HG03103 (cell line): ENCODE measurements around the gene DNAL4.

ENCODE experiments used
- ATAC-seq: cut with Tn5 transposase; IDR thresholded peaks from one replicate; pipeline ENCODE4 v1.9.1; 2021; ENCODE audit warnings: low read depth; ENCODE audit not compliant: unreplicated experiment

DNAL4 gene, protein sequence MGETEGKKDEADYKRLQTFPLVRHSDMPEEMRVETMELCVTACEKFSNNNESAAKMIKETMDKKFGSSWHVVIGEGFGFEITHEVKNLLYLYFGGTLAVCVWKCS

DNA sequence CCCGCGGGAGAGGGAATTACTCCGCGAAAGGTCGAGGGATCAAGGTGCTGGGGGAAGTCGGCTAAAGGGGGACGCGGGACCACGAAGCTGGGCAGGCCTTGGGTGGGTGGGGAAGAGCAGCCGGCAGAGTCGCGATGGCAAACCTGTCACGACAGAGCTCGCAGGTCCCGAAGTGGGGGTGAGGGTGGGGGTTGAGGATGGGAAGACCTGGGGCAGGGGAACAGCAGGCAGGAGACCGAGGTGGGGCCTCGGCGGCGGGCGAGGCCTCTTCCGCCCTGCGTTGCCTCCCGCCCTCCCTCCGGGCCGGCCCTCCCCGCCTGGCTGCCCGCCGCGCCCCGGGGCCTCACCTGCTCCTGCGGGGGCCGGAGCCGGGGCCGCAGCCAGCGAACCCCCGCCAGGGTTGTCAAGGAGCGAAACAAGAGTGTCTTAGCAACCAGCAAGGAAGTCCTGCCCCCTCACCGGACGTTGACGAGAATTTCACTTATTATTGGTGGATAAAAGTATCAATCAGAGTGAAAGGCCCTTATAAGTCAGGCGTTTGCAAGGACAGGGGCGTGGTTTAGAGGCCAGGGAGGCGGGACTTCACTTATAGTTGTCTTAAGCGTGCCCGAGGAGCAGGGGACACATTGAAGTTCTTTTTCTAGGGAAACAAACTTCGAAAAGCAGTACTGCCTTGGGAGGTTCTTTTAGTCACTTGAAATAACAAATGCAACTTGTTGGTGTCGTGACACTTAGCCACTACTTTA lies at the start of gene DNAL4:
Gene DNAL4, minus strand, starts transcription at position 423 of the 746 bp plus-strand sequence. CDS start 11,412 bp downstream, outside the sequence.
- peak; percentile 87 for ATAC-seq

DNA sequence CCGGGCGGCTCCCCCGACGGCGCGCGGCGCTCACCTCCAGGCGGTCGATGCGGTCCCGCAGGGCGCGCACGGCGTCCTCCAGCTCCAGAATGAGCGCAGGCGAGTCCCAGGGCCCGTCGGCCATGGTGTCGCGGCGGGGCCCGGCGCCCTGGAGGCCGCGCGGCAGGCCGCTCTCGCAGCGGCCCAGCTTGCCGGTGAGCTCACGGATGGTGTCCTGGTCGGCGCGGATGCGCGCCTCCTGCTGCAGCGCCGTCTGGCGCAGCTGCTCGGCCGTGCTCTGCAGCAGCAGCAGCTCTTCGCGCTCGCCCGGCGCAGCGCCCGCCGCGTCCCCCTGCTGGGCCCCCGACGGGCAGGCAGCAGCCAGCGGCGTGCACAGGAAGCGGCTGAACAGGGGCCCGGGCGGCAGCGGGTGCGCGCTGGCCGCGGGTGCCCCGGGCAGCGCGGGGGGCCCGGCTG lies 49.3 kb upstream of the DNAL4 start:
- ATAC-seq: no peak

DNA sequence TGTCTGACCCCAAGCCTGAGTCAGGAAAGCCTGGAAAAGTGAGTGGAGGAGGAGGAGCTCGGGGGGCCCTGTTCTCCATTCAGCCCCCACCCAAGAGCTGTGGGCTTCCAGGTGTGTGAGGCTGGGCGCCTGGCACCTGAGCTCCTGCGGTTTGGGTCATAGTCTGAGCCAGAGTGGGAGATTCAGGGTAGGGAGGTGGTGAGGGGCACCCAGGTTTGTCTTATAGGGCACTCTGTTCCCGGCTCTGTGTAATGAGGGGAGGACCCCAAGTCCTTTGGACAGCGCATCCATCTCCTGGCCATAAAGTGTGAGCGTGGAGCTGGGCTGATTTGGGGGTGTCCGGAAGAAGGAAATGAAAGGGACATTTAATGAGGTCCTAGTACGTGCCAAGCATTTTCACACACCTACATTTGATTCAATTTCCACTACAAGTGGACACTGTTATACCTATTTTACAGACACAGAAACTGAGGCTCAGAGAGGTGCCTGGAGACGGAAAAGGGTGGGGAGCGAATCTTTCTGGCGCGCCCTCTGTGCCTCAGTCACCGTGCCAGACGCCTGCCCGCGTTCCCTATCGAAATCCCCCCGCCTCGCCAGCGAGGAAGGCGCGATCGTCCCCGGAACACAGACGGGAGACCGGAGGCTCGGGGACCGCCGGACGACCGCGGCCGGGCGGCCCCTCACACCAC lies 48.7 kb upstream of the DNAL4 start:
- no peak for ATAC-seq

DNA sequence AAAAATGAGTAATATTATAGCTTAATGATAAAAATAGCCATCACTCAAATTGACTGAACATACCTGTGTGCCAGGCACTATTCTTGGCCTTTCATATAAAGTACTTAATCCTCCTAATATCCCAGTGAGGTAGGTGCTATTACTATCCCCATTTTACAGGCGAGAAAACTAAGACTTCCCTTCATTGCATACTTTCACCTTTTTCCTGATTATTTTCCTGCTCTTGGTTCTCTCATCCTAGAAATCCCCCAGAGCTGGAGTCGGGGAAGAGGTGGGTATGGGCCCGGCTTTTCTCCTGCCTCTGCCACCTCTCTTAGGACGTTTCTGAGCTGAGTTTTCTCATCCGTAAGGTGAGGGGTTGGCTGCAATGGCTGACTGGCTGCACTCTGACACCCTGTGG lies 47.7 kb upstream of the DNAL4 start:
- no peak for ATAC-seq

DNA sequence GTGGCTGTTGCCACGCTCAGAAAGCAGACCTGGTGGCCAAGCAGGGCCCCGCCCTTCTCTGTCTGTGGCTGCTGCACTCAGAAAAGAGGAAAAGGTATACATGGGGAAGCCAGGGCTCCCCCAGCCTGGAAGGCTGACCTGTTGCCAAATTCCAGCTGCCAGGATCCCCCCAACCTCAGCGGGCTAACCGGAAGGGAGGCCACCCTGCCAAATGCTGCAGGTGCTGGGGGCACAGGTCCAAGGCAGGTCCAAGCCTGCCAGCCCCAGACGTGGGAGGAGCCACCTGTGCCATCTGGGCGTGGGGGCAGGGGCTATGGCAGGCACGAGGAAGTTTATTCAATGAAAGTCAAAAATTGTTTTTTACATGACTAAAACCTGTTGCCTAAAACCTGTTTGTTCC lies 47.3 kb upstream of the DNAL4 start:
- no peak for ATAC-seq

DNA sequence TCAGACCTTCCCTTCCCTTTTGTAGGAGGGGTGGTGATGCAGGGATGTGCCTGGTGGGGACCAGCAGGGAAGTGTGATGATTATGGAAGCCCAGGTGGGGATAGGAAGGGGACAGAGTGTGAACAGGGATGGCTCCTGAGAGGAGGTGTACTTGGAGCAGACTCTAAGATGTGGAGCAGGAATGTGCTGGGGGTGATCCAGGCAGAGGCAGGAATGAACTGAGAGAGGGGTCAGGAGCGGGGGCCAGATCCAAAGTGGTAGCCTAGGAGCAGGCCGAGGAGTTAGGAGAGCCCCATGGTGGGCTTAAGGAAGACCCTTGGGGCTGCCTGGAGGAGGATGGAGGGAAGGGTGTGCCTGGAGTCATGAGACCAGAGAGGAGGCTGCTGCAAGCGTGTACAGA lies 46.2 kb upstream of the DNAL4 start:
- no peak for ATAC-seq

DNA sequence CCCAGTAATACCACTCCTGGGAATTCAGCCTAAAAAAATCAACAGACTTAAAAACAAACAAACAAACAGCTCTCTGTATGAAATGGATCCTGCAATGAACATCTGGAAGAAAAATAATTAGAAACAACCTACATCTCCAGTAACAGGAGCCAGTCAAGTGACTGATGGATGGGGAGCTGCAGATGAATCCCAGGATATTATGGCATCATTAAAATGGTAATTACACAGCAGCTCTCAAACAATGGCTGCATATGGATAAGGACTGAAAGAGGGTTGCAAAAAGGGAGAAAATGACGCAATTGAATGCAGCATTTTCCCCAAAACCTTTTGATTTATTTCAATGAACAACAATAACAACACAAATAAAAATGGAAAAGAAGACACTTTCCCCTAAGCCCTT lies 45.7 kb upstream of the DNAL4 start:
- ATAC-seq: no peak

DNA sequence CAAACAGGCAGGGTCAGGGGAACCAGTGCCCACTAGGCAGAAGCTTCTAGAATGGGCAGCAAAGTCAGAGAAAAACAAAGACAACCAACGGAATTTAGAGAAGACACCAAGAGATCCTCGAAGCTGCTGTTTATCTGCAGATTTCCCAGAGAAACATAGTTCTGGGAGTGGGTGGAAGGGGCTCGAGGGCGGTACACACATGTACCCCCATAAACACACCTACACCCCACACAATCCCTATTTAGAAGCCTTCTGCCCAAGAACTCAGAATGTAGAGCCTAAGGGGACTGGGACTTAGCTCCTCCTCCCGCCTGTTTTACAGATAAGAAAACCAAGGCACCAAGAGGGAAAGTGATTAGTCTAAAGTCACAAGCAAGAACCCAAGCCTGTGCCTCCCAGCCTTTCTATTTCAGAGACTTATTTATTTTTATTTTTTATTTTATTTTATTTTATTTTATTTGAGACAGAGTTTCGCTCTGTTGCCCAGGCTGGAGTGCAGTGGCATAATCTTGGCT lies 43.5 kb upstream of the DNAL4 start:
- ATAC-seq: no peak

DNA sequence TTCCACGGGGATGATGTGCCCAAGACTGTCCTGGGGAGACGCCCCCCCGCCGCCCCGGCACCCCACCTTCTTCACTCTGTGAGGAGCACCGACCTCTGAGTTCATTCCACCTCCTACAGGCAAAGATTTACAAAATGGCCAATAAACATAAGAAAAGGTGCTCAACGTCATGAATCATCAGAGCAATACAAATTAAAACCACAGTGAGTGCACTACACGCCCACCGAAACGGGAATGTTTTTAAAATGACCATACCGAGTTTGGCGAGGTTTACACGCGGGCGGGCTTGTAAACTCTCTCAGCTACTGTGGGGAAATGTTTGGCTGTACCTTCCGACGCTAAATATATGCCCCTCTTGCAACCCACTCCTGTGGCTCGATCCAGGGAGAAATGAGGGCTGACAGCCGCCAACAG lies 42.0 kb upstream of the DNAL4 start:
- no peak for ATAC-seq

DNA sequence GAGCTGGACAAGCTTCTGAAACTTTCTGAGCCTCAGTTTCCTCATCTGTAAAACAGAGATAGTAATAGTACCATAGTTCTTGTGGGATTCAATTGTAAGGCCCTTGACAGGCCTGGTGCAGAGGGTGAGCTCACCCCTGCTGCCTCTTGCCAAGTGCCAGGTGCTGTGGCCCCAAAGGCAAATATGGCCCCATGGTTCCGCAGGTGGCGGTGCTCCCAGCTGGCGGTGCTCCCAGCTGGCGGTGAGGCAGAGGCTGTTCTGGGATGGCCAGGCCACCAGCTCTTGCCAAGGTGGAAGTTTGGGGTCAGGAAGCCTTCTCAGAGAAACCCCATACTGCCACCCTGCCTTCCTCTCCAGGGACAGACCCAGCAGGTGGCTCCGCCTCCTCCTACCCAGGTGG lies 41.0 kb upstream of the DNAL4 start:
- ATAC-seq: no peak

DNA sequence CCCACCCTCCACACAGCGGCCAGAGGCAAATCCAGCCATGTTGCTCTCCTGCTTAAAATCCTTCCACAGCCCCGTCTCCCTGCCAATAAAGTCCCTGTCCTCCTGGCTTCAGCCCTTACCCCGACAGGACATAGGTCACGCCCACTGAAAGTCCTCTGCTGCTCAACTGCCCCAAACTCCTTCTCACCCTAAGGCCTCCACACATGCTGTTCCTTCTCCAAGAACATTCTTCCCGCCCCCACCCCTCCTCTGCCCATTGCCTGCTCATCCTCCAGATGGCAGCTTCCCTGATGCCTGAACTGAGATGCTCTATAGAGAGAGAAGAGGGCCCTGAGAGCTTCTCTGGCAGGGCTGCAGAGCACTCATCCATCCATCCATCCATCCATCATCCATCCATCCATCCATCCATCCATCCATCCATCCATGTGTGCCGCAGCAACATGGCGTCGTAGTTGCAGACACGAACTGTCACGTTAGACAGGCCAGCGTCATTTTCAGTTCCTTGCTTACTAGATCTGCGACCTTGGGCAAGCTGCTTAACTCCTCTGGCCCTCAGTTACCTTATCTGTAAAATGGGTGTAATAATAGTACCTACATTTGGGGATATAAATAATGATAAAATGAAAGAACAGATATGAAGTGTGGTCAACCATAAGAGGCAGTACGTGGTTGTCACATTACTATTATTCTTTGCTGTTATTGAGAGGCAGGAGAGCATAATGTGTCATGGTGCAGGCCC lies 40.4 kb upstream of the DNAL4 start:
- no peak for ATAC-seq

DNA sequence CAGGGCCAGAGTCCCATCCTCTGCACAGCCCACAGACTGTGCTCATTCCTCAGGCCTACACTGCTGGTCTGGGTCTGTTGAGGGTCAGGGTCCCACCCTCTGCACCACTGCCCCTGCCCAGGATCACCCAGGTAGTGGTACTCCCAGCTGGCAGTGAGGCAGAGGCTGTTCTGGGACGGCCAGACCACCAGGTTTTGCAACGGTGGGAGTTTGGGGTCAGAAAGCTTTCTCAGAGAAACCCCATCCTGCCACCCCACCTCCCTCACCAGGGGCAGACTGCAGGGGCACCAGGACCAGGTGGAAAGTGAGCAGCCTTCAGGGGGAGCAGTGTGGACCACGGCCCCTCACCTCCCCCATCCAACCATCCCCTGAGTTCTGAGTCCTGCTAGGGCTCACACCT lies 39.1 kb upstream of the DNAL4 start:
- ATAC-seq: no peak

DNA sequence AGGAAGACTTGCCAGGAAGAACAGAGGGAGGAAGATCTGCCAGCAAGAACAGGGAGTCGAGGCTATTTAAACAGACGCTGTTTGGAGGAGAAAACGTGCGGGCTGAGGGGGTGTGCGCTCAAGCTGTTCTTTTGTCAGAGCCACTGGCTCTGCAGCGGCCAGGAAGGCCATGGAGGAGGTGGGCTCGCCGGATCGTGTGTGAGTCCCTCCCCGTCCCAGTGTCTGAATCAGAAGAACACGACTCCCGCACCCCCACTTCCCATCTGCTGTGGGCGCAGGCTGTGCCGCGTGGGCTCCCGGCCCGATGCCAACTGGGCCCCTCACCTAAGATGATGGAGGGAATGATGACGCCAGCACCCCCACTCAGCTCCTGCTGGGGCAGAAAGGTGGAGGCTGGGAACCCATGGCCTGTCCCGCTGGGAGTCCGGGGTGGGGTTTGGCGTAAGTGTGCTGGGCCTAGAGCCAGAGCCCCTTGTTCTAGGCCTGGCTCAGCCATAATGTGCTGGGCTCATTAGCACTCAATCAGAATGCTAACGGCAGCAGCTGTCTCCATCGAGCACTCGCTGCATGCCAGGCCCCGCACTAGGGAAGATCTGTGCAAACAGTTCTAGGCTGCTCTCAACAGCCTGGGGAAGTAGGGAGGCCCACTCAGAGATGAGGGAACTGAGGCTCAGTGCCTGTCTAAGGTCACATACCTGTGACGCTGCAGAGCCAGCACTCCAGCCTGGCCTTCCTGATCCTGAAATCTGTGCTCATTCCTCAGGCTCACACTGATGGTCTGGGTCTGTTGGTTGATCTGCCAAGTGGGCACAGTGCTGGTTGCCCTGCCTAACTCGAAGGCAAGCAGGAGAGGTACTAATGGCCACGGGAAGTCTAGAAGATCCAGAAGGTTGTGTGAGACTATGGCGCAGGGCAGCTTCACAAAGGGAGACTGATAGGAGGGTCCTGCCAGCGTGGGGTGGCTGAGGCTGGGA lies 38.3 kb upstream of the DNAL4 start:
- ATAC-seq: no peak

DNA sequence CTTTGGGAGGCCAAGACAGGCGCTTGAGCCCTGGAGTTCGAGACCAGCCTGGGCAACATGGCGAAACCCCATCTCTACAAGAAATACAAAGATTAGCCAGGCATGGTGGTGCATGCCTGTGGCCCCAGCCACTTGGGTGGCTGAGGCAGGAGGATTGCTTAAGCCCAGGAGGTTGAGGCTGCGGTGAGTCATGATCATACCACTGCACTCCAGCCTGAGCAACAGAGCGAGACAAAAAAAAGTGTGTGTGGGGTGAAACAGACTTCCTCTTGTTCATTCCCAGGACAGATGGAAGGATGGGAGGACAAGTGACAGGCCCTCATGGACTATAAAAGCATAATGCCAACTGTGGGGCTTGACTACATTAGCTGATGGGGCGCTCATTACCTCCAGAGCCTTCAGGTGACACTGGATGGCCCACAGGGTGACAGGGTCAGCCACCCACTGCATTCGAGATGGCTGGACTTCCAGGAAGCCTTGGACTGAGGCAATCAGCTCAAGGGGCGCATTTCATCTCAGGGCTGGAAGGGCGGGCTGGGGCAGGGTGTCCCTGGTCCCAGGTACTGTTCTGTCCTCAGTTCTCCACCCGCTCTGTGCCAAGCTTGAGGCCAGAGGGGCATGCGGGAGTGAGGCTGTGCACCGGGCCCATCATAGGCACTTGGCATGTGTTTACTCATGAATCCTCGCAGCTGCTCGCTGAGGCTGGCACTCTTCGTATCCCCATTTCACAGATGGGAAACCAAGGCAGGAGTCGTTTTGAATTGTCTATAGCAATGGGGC lies 37.4 kb upstream of the DNAL4 start:
- no peak for ATAC-seq

DNA sequence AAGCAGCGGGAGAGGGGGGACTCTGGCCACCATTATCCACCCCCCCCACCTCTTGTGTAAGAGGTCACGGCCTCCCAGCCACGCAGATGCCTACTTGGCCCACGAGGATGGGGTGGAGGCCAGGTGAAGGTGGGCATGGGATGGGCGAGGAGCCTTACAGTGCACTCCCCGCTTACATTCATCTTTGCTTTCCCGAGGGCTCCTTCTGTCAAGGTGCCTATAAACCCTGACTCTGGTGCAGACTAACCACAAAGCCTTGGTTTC lies 36.8 kb upstream of the DNAL4 start:
- ATAC-seq: no peak

DNA sequence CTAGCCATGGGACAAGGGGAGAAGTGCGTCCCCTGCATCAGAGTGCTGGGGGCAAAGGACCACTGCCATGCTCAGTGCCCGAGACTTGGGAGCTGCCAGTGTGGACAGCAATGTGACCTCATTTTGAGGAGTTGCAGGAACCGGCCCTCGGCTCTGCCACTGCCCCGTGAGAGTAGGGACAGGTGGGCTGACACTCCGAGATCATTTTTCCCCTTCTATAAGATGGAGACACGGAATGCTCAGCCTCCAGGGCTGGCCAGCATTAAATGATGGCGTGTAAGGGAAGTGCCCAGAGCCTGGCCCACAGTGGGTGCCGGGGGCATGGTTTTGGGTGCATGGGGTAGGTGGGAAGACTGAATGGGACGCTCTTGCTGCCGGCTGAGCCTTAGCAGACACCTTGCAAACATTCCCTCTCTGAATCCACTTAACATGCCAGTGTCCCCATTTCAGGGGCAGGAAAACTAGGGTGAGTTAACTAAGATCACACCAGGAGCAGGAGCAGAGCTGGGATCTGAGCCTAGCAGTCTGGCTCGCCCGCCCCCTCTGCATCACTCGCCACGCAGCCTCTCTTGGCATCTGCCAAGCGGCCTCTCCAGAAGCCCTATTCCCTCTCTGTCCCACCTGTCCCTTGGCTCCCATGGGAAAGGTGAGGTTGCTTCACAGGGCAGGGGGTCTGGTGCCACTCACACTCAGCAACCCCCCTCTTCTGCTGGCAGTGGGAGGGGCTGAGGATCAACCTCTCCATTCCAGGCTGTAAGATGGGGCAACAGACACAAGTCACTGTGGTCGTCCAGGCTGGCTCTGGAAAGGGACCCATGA lies 36.3 kb upstream of the DNAL4 start:
- ATAC-seq: no peak

DNA sequence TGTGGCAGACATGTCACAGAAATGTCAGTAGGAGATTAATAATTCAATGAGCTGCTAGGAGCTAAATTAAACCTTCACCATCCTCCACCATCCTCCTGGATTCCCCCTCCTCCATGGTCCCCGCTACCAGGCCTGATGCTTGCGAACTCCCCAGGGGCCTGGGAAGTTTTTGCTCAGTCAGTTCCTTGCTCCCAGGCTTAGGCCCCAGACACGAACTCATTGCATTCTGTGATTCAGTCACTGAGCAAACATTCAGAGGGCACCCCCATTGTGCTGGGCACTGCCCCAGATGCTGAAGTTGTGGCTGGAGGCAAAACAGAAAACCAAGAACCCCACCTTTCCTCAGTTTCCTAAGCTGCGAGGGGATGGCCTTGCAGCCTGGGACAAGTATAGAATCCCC lies 35.5 kb upstream of the DNAL4 start:
- ATAC-seq: no peak

DNA sequence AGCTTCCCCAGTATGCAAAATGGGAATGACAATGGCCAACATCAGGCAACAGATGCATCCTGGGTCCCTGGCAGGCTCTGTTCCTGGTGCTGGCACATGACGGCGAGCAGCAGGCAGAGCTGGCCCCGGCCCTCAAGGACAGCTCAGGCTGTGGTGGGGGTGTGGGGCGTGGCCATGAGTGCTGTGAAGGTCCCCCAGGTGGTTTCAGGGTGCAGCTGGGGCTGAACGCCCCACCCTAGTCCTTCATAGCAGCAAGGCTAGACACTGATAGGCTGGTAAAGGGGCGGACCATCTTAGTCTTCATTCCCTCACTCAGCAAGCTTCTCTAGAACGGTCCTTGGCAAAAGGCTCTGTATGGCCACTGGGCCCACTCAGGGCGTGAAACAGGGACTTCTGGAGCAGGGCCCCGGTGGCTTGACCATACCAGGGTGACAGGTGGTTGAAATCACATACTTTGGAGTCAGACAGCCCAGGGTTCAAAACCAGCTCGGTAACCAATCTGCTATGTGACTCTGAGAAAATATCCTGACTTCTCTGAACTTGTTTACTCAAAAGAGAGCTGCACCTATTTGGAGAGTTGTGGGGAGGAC lies 34.8 kb upstream of the DNAL4 start:
- ATAC-seq: no peak
